B cell (primary cell): ENCODE results near the gene MNT. TPM values are rescaled to one million over a fixed set of nuclear protein-coding genes. Genes with fewer than 3 reads are reported as not detected.

Experiments
- ATAC-seq: fragments of 200-7000 bp; cut with Tn5 transposase; one replicate; pipeline ENCODE4 v1.10.0; 2021; ENCODE audit warnings: low read depth, mild to moderate bottlenecking, moderate number of reproducible peaks, moderate library complexity
- CTCF ChIA-PET: fragments of 350-600 bp; sonication (Branson Sonifier 250); formaldehyde crosslinking; loops from one replicate; lab custom pipeline; 2021; ENCODE audit warnings: antibody characterized with exemption, inconsistent platforms; lab: Charles Lee
- POLR2A ChIA-PET: fragments of 350-600 bp; sonication (Branson Sonifier 250); formaldehyde crosslinking; loops from one replicate; lab custom pipeline; 2021; ENCODE audit warnings: antibody characterized with exemption; lab: Charles Lee
- DNase-seq: peaks from one replicate; pipeline ENCODE4 v3.0.0; 2013
- H2AFZ ChIP-seq: 2 replicates; pipeline ENCODE4 v1.6.1; 2012; ENCODE audit warnings: mild to moderate bottlenecking, low read depth, low read length; ENCODE audit not compliant: insufficient read depth, poor library complexity, severe bottlenecking
- H3K27ac ChIP-seq, 2 donors: 1 replicate in 1 of 2; 2 replicates in 1 of 2; pipeline ENCODE4 v1.5.1; 2012 to 2013; ENCODE audit warnings: low read length in 2 of 2, mild to moderate bottlenecking in 2 of 2, moderate library complexity in 1 of 2
- H3K27me3 ChIP-seq, 4 experiments: fragments of 200-600 bp in 1 of 4; sonication (generic) in 1 of 4; replicated peaks in 1 of 4; 1 replicate in 2 of 4; 2 replicates in 2 of 4; pipeline versions ENCODE4 v1.6.1 to v1.7.0; 2013 to 2016; ENCODE audit warnings: low read length in 3 of 4, mild to moderate bottlenecking in 2 of 4, mixed read lengths in 1 of 4, moderate library complexity in 1 of 4; ENCODE audit not compliant: insufficient read depth in 4 of 4, control insufficient read depth in 3 of 4; ENCODE audit errors: control extremely low read depth in 1 of 4
- H3K36me3 ChIP-seq, 2 experiments: replicated peaks in 1 of 2; 1 replicate in 1 of 2; 2 replicates in 1 of 2; pipeline versions ENCODE4 v1.6.1 to v1.7.1; 2013; ENCODE audit warnings: low read length in 1 of 2; ENCODE audit not compliant: insufficient read depth in 2 of 2, control insufficient read depth in 1 of 2; ENCODE audit errors: control extremely low read depth in 1 of 2, extremely low read depth in 1 of 2
- H3K4me1 ChIP-seq, 2 donors: fragments of 200-600 bp in 1 of 2; sonication (generic) in 1 of 2; 1 replicate in 1 of 2; 2 replicates in 1 of 2; pipeline versions ENCODE4 v1.5.1 to v1.6.1; 2013 to 2017; ENCODE audit warnings: low read length in 2 of 2; ENCODE audit not compliant: control insufficient read depth in 2 of 2, insufficient read depth in 2 of 2
- H3K4me2 ChIP-seq: replicated peaks from 2 replicates; pipeline ENCODE3; 2012; ENCODE audit warnings: mild to moderate bottlenecking, low read depth, low read length; ENCODE audit not compliant: poor library complexity, severe bottlenecking
- H3K4me3 ChIP-seq, 5 experiments: fragments of 200-600 bp in 1 of 5; sonication (generic) in 1 of 5; 1 replicate in 3 of 5; 2 replicates in 2 of 5; pipeline versions ENCODE4 v1.5.1 to v1.7.0; 2011 to 2016; ENCODE audit warnings: low read length in 4 of 5, mild to moderate bottlenecking in 4 of 5, low read depth in 2 of 5, control low read depth in 1 of 5, moderate library complexity in 1 of 5; ENCODE audit not compliant: insufficient read depth in 1 of 5; ENCODE audit errors: control extremely low read depth in 1 of 5, extremely low read depth in 1 of 5
- H3K79me2 ChIP-seq: fragments of 200-600 bp; sonication (generic); one replicate; pipeline ENCODE4 v1.6.0; 2016; ENCODE audit warnings: low read length; ENCODE audit not compliant: control insufficient read depth, insufficient read depth
- H3K9ac ChIP-seq: fragments of 200-600 bp; sonication (generic); 2 replicates; pipeline ENCODE4 v1.6.1; 2017; ENCODE audit warnings: mild to moderate bottlenecking, low read length, moderate library complexity
- H3K9me3 ChIP-seq, 3 donors: one replicate each; pipeline versions ENCODE4 v1.6.1 to v1.7.1; 2013; ENCODE audit warnings: low read length in 2 of 3; ENCODE audit not compliant: control insufficient read depth in 2 of 3, insufficient read depth in 1 of 3; ENCODE audit errors: control extremely low read depth in 1 of 3
- H4K20me1 ChIP-seq: 2 replicates; pipeline ENCODE4 v1.6.0; 2012; ENCODE audit warnings: mild to moderate bottlenecking, low read length; ENCODE audit not compliant: insufficient read depth, control insufficient read depth, poor library complexity, severe bottlenecking
- H3K27ac Mint-ChIP-seq: one replicate; pipeline ENCODE4 v1.8.0; 2021; ENCODE audit warnings: mixed read lengths
- H3K27me3 Mint-ChIP-seq: one replicate; pipeline ENCODE4 v1.8.0; 2021; ENCODE audit warnings: mixed read lengths
- H3K4me1 Mint-ChIP-seq: one replicate; pipeline ENCODE4 v1.8.0; 2021; ENCODE audit warnings: mixed read lengths
- H3K4me3 Mint-ChIP-seq: one replicate; pipeline ENCODE4 v1.8.0; 2021; ENCODE audit warnings: mixed read lengths
- H3K9me3 Mint-ChIP-seq: one replicate; pipeline ENCODE4 v1.8.0; 2022; ENCODE audit warnings: mixed read lengths; ENCODE audit not compliant: insufficient read depth
- EZH2 ChIP-seq: IDR thresholded peaks from 2 replicates; pipeline ENCODE4 v1.6.1; 2012; ENCODE audit warnings: borderline replicate concordance, low read depth, mild to moderate bottlenecking, moderate library complexity, low read length; ENCODE audit not compliant: insufficient read depth, poor library complexity, severe bottlenecking
- WGBS: methylation state at CpG from one replicate; pipeline ENCODE4 v1.1.5; 2013; ENCODE audit warnings: missing lambda C conversion rate; ENCODE audit not compliant: insufficient coverage; 5-methylcytosine and 5-hydroxymethylcytosine counted together
- intact Hi-C: fragments of 100-400 bp; cut with micrococcal nuclease; formaldehyde crosslinking; loops from one replicate; pipeline ENCODE4 v1.10.0; 2022
- polyA plus RNA-seq: library from polyadenylated mRNA; depleted of rRNA; stranded (reverse); fragments of >200 nt; gene quantifications from 2 replicates; pipeline ENCODE4 v1.2.3, GENCODE V29; 2012
- total RNA-seq, 2 donors: library from RNA; stranded (reverse); fragments of 120-200 nt in 1 of 2; gene quantifications; 1 replicate in 1 of 2; 2 replicates in 1 of 2; pipeline versions ENCODE4 v1.2.3 to v1.2.4, GENCODE V29; 2013 to 2022
- TF ChIP-seq, protein P1 (sequence below): fragments of 200-600 bp; IDR thresholded peaks from one replicate; pipeline ENCODE4 v1.8.0; 2022; ENCODE audit warnings: antibody characterized with exemption, mild to moderate bottlenecking

MNT gene
- total and polyA plus RNA-seq, 2 donors (not counting 1 experiment from before 2014, with no cell fraction given): 20.0 to 68.5 TPM

DNA sequence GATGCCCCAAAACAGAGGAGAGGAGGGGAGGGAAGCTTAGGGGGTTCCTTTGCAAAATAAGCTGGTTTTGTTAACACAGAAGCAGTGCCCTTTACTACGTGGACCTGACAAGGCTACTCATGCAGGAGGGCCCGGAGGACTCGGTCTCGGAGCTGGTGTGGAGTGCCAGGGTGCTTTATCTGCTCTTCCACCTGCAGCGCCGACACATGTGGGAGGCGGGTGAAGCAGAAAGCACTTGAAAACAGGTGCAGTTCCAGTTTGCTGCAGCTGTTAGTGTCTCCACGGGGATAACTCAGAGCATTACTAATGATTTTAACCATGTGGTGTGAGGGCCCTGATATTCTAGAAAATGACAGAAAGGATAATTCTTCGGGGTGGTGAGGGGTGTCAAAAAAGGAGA lies 35.0 kb upstream of the MNT start:
- Histone ChIP-seq H3K79me2 (no peaks in the 10 kb centered on the region), H3K4me2 (no peak overlapping the region), H2AFZ (no peak overlapping the region), H3K27me3 (no peaks in the 10 kb centered on the region), H3K9me3 (no peaks in the 10 kb centered on the region), H3K9ac (no peak overlapping the region), H3K4me3 (no peak overlapping the region), H3K4me1 (no peaks in the 10 kb centered on the region), H3K36me3 (peaks cover 3 to 65% of the 10 kb centered on the region in 2 experiments), H4K20me1 (peaks cover 6% of the 10 kb centered on the region), H3K27ac (no peak overlapping the region)
- H3K27ac Mint-ChIP-seq: no peak overlapping the region
- ChIA-PET POLR2A (interaction anchor here (0.6 kb wide), 1 partner anchor 193 kb away, joined by 3 read pairs; no protein-coding TSS in a partner anchor), CTCF (interaction anchor here (0.6 to 2.1 kb wide), 2 partner anchors 20 to 1181 kb away, joined by 3 to 7 read pairs; no protein-coding TSS in a partner anchor)
- H3K27me3 Mint-ChIP-seq: no peaks in the 10 kb centered on the region
- 82% methylated on average over 3 of the region's 9 CpGs for whole genome bisulfite sequencing
- no peak for ATAC-seq
- intact Hi-C loops: no loop called here
- H3K4me1 Mint-ChIP-seq: no peaks in the 10 kb centered on the region
- no peaks in the 10 kb centered on the region for H3K9me3 Mint-ChIP-seq
- no peak overlapping the region for H3K4me3 Mint-ChIP-seq
- DNase-seq: no peak
- TF ChIP-seq, protein P1, sequence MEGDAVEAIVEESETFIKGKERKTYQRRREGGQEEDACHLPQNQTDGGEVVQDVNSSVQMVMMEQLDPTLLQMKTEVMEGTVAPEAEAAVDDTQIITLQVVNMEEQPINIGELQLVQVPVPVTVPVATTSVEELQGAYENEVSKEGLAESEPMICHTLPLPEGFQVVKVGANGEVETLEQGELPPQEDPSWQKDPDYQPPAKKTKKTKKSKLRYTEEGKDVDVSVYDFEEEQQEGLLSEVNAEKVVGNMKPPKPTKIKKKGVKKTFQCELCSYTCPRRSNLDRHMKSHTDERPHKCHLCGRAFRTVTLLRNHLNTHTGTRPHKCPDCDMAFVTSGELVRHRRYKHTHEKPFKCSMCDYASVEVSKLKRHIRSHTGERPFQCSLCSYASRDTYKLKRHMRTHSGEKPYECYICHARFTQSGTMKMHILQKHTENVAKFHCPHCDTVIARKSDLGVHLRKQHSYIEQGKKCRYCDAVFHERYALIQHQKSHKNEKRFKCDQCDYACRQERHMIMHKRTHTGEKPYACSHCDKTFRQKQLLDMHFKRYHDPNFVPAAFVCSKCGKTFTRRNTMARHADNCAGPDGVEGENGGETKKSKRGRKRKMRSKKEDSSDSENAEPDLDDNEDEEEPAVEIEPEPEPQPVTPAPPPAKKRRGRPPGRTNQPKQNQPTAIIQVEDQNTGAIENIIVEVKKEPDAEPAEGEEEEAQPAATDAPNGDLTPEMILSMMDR: no peak
- no peak for TF ChIP-seq EZH2

DNA sequence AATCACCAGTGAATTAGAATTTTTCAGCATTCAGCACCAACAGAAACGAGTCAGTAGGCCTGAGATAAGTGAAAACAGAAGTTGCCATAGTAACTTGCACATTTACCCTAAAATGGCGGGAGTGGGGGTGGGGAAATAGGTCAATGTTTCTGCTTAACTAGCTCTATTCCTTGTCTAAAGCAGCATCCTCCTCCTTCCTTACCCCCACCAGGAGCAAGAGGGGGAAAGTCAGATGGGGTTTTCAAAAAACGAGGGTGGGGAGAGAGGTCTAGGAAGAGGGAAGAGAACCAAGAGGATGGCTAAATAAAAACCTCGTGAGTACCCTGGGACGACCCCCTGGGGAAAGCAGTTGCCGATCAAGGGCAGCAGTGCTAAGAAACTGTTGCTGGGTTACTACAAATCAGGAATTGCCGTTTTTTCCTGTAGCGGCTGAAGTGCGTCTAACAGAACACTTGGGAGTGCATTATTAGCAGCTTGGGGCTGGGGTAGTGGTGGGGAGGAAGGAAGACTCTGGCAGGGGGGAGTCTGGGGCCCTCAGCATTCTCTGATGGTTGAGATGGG lies 34.4 kb upstream of the MNT start:
- Histone ChIP-seq H3K9me3 (no peaks in the 10 kb centered on the region), H3K27ac (no peak overlapping the region), H3K4me1 (no peaks in the 10 kb centered on the region), H3K79me2 (no peaks in the 10 kb centered on the region), H3K36me3 (peaks cover 3 to 65% of the 10 kb centered on the region in 2 experiments), H3K27me3 (no peaks in the 10 kb centered on the region), H3K4me3 (no peak overlapping the region), H3K9ac (no peak overlapping the region), H4K20me1 (peaks cover 6% of the 10 kb centered on the region), H3K4me2 (no peak overlapping the region), H2AFZ (no peak overlapping the region)
- Mint-ChIP-seq H3K9me3 (no peaks in the 10 kb centered on the region), H3K4me3 (no peak overlapping the region), H3K27ac (no peak overlapping the region), H3K4me1 (no peaks in the 10 kb centered on the region), H3K27me3 (no peaks in the 10 kb centered on the region)
- WGBS: 80% methylated on average over 7 of the region's 9 CpGs
- ATAC-seq: no peak
- DNase-seq: no peak
- intact Hi-C loops: no loop called here
- TF ChIP-seq, protein P1: no peak
- no peak for TF ChIP-seq EZH2
- POLR2A ChIA-PET: no interaction called here
- CTCF ChIA-PET: interaction anchor here (1.1 to 2.1 kb wide), 2 partner anchors 18 to 19 kb away, joined by 3 to 7 read pairs; no protein-coding TSS in a partner anchor
